Measurements from ENCODE around the gene ZNF557.
A peak's percentile ranks its signal among the peaks of the same experiment; 100 is the strongest.

Gene ZNF557

GRCh38 chr19:7076151-7076550 is 6.6 kb downstream of the ZNF557 start:
- DNase-seq: no peak

DNA sequence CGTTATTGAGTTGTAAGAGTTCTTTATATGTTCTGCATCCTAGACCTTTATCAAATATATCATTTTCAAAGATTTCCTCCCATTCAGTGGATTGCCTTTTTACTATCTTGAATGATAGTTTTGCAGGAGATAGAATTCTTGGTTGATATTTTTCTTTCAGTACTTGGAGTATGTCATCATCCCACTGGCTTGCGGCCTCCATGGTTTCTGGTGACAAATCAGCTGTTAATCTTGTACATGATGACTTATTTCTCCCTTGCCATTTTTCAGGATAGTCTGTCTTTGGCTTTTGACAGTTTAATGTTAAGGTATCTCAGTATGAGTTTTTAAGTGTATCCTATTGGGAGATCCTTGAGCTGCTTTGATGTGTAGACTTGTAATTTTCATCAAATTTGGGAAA is 8.5 kb downstream of the ZNF557 start:
- no peak for DNase-seq

DNA sequence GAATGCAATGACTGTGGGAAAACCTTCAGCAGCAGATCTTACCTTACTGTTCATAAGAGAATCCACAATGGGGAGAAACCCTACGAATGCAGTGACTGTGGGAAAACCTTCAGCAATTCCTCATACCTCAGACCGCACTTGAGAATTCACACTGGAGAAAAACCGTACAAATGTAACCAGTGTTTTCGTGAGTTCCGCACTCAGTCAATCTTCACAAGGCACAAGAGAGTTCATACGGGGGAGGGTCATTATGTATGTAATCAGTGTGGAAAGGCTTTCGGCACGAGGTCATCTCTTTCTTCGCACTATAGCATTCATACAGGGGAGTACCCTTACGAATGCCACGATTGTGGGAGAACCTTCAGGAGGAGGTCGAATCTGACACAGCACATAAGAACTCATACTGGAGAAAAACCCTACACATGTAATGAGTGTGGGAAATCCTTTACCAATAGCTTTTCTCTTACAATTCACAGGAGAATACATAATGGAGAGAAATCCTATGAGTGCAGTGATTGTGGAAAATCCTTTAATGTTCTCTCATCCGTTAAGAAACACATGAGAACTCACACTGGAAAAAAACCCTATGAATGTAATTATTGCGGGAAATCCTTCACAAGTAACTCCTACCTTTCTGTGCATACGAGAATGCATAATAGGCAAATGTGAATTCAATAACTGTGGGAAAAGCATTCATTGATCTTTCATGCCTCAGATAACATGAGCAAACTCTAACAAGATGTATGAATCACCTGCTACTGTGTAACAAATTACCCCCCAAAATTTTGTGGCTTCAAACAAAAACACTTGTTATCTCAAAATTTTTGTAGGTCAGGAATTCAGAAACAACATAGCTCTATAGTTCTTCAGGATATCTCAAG is 13.8 kb downstream of the ZNF557 start:
- no peak for DNase-seq

DNA sequence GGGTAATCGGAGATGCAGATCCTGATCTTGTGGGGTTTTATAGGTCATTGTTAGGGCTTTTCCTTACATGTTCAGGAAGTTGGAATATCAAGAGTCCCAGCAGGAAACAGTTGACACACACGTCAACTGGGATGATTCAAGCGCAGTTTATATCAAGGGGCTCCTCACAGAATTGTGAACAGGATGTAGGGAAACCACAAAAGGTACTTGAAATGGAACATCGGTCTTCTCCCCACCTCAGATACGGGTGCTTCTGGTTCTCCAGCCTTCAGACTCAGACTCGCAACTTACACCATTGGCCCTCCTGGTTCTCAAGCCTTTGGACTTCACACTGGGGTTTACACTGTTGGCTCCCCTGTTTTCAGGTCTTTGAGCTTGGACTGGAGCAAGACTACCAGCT is 19.5 kb downstream of the ZNF557 start:
- no peak for DNase-seq

DNA sequence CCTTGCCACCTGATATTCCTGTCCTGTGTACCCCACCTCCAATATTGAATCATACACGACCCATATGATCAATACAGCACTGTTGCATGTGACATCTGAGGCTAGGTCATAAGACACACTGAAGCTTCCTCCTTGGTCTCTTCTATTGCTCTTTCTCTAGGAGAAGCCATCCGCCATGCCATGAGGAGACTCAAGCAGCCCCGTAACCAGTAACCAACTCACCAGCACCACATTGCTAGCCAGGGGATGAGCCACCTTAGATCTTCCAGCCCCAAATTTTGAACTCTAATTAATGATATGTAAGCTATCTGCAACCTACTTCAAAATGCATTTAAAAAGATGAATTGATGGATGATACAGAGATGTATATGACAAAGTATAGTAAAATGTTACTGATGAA is 28.6 kb downstream of the ZNF557 start:
- no peak for DNase-seq

DNA sequence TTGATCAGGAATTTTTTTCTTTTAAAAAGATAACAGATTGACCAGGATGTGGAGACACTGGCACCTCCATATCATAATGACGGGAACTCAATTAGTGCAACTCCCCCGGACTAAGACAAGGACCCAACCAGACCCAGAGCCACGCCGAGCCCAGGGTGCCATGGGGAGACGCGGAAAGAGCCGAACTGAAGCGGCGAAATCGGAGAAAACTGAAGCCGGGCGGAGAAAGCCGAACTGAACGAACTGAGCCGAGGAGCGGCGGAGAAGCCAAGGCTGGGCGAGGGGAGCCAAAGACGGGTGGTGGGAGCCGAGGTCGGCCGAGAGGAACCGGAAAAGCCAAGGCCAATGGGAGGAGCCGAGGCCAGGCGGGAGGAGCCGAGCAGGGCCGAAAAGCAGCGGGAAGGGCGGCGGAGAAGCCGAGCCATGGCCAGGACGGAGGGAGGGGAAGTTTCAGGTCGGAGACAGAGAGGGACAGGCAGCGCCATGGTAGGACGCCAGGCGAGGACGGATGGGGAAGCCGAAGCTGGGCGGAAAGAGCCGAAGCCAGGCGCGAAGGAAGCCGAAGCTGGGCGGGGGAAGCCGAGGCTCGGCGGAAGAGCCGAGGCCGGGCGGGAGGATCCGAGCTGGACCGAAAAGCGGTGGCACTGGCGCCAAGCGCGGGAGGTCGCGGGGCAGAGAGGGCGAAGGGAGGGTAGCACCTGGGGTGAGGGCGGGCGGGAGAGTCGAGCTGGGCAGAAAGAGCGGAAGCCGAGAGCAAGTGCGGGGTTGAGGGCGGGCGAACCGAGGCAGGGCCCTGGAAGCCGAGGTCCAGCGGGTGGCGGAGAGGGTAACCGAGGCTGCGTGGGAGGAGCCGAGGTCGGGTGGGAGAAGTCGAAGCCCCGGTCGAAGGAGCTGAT is 29.4 kb downstream of the ZNF557 start:
- DNase-seq: peak; percentile 65

GRCh38 chr19:7099597-7099921 is 30.1 kb downstream of the ZNF557 start:
- no peak for DNase-seq

GRCh38 chr19:7101498-7102253 is 32.2 kb downstream of the ZNF557 start:
- DNase-seq: no peak

- no peak for DNase-seq
These were observed 35.4 kb downstream of the ZNF557 start for GRCh38 chr19:7104747-7105447.

GRCh38 chr19:7106711-7107657 is 37.5 kb downstream of the ZNF557 start:
- no peak for DNase-seq

- no peak for DNase-seq
These were observed 40.3 kb downstream of the ZNF557 start for GRCh38 chr19:7109678-7110289.

DNA sequence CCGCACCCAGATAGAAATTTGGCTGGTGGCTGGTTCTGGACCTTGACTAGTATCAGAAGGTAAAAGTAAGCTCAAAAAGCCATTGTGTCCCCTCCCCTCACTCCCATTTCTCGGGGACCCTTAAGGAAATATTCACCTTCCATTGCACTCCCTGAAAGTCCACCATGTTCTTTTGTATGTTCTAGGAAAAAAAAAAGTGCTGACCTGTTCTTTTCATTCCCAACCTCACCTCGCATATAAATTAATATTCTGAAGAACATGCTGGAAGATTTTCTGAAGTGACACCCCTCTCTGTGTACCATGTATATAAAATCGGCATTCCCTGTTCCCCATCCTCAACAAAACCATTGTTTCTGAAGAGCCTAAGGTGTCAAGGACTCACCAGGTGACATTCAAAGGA is 43.2 kb downstream of the ZNF557 start:
- DNase-seq: no peak

- DNase-seq: no peak
These were observed 43.7 kb downstream of the ZNF557 start for GRCh38 chr19:7113233-7113632.

- DNase-seq: no peak
These were observed 46.2 kb downstream of the ZNF557 start for GRCh38 chr19:7115721-7116120.

GRCh38 chr19:7117248-7117647 is 47.7 kb downstream of the ZNF557 start:
- DNase-seq: no peak

DNA sequence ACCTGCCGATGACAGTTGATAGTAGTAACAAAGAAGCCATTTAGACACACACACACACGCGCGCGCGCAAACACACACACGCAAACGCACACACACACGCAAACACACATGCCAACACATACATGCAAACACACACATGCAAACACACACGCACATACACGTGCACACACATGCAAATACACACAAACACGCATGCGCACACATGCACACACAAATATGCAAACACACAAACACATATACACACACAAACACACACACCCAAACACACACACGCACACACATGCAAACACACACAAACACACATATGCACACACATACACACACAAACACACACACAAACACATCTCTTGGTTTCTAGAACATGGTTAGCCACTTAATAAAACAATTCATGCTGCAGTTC is 50.1 kb downstream of the ZNF557 start:
- no peak for DNase-seq

DNA sequence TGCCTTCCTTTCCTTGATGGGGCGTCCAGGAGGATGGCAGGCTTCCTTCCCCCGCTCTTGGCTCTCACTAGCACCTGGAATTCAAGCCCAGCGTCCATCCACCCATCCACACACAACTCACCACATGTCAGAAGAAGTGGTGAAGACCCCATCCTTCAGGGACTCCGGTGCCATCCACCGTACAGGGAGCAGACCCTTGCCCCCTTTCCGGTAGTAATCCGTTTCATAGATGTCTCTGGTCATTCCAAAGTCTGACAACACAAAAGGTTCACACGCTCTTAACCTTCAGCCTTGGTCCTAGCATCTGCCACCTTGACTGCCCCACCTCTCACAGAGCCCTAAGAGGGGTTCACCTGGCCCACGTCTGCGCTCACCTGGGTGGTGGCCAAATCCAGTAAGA is 51.0 kb downstream of the ZNF557 start:
- no peak for DNase-seq

GRCh38 chr19:7122701-7123100 is 53.2 kb downstream of the ZNF557 start:
- no peak for DNase-seq

DNA sequence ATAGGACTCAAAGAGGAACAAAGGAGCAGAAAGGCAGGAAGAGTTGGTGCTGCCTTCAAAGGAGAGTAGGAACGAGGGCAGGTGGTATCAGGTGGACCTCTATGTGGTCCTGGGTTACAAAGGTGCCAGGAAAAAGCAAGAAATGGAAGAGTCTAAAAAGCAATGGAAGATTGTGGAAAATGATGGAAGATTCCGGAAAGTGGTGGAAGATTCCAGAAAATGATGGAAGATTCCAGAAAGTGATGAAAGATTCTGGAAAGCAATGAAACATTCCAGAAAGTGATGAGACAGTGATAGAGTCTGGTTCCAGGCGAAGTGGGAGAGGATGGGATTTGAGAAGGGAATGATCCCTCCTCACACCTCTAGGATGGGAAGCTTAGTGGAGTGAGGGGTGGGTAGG is 55.3 kb downstream of the ZNF557 start:
- DNase-seq: no peak

GRCh38 chr19:7125221-7125620 is 55.7 kb downstream of the ZNF557 start:
- DNase-seq: no peak

GRCh38 chr19:7126132-7126531 is 56.6 kb downstream of the ZNF557 start:
- DNase-seq: no peak
